H1 (cell line): Measurements from ENCODE around the gene DOLK.
"Not testable (repeated sequence)": the region's sequence is repeated elsewhere in the genome, so short reads cannot be mapped to it uniquely, and the experiment has no call there.

Experiments
- EP300 ChIP-seq, 2 experiments: IDR thresholded peaks; 1 replicate in 1 of 2; 2 replicates in 1 of 2; pipeline ENCODE4 v1.6.1; 2011 to 2012; ENCODE audit warnings: low read depth in 2 of 2, low read length in 2 of 2, mild to moderate bottlenecking in 2 of 2, borderline replicate concordance in 1 of 2, inconsistent platforms in 1 of 2, moderate library complexity in 1 of 2
- EZH2 ChIP-seq: fragments of 200-600 bp; sonication (generic); IDR thresholded peaks from 2 replicates; pipeline ENCODE4 v1.7.1; 2012; ENCODE audit warnings: low read depth, mild to moderate bottlenecking, moderate library complexity, low read length, inconsistent platforms; ENCODE audit not compliant: severe bottlenecking
- JUND ChIP-seq: IDR thresholded peaks from 2 replicates; pipeline ENCODE4 v1.6.1; 2011; ENCODE audit warnings: mild to moderate bottlenecking, improper control_type of control experiment, low read length
- POLR2A ChIP-seq, 2 experiments: IDR thresholded peaks; 1 replicate in 1 of 2; 2 replicates in 1 of 2; pipeline ENCODE4 v1.6.1; 2011; ENCODE audit warnings: low read depth in 2 of 2, low read length in 2 of 2, mild to moderate bottlenecking in 2 of 2; ENCODE audit errors: control extremely low read depth in 1 of 2
- SRF ChIP-seq: IDR thresholded peaks from 2 replicates; pipeline ENCODE4 v1.6.1; 2011; ENCODE audit warnings: mild to moderate bottlenecking, low read depth, low read length, moderate library complexity
- TAF1 ChIP-seq: IDR thresholded peaks from 2 replicates; pipeline ENCODE4 v1.6.1; 2011; ENCODE audit warnings: mild to moderate bottlenecking, low read depth, low read length
- TF ChIP-seq, protein P1 (sequence below): IDR thresholded peaks from 2 replicates; pipeline ENCODE4 v1.6.1; 2012; ENCODE audit warnings: inconsistent platforms
- TF ChIP-seq, protein P2 (sequence below), 3 experiments: IDR thresholded peaks; 1 replicate in 2 of 3; 2 replicates in 1 of 3; pipeline versions ENCODE4 v1.5.1 to v1.6.1; 2011; ENCODE audit warnings: low read length in 3 of 3, mild to moderate bottlenecking in 3 of 3, inconsistent platforms in 2 of 3, low read depth in 1 of 3, moderate library complexity in 1 of 3; ENCODE audit not compliant: insufficient read depth in 1 of 3; ENCODE audit errors: control extremely low read depth in 1 of 3
- TF ChIP-seq, protein P3 (sequence below): IDR thresholded peaks from 2 replicates; pipeline ENCODE4 v1.6.1; 2012; ENCODE audit warnings: inconsistent platforms

DNA sequence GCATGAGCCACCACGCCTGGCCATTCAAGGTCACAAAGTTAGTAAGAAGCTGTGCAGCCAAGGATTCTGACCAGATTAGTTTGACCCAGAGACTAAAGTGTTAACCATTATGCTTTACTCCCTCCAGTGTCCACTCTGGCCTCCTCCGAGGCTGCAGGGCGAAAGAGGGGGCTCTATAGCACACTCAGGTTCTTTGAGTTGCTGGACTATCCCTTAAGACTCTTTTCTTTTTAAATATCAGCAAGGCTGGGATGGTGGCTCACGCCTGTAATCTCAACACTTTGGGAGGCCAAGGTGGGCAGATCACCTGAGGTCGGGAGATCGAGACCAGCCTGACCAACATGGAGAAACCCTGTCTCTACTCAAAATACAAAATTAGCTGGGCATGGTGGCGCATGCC, 2.4 kb downstream of the DOLK start:
- TF ChIP-seq JUND; EP300 (IDR thresholded peaks at IDR 0.05; ENCODE audit: borderline replicate concordance in 1 of 2, low read depth in 2 of 2, low read length in 2 of 2); EZH2; POLR2A (IDR thresholded peaks at IDR 0.05; ENCODE audit: control extremely low read depth in 1 of 2, low read depth in 2 of 2, low read length in 2 of 2); TAF1; SRF: not testable (repeated sequence)
- TF ChIP-seq, protein P1, sequence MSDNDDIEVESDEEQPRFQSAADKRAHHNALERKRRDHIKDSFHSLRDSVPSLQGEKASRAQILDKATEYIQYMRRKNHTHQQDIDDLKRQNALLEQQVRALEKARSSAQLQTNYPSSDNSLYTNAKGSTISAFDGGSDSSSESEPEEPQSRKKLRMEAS, result not testable (repeated sequence)
- TF ChIP-seq, protein P2, sequence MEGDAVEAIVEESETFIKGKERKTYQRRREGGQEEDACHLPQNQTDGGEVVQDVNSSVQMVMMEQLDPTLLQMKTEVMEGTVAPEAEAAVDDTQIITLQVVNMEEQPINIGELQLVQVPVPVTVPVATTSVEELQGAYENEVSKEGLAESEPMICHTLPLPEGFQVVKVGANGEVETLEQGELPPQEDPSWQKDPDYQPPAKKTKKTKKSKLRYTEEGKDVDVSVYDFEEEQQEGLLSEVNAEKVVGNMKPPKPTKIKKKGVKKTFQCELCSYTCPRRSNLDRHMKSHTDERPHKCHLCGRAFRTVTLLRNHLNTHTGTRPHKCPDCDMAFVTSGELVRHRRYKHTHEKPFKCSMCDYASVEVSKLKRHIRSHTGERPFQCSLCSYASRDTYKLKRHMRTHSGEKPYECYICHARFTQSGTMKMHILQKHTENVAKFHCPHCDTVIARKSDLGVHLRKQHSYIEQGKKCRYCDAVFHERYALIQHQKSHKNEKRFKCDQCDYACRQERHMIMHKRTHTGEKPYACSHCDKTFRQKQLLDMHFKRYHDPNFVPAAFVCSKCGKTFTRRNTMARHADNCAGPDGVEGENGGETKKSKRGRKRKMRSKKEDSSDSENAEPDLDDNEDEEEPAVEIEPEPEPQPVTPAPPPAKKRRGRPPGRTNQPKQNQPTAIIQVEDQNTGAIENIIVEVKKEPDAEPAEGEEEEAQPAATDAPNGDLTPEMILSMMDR (IDR thresholded peaks at IDR 0.05; ENCODE audit: control extremely low read depth in 1 of 3, insufficient read depth in 1 of 3, low read depth in 1 of 3, low read length in 3 of 3), result not testable (repeated sequence)
- TF ChIP-seq, protein P3, sequence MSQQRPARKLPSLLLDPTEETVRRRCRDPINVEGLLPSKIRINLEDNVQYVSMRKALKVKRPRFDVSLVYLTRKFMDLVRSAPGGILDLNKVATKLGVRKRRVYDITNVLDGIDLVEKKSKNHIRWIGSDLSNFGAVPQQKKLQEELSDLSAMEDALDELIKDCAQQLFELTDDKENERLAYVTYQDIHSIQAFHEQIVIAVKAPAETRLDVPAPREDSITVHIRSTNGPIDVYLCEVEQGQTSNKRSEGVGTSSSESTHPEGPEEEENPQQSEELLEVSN, result not testable (repeated sequence)
